ENCODE measurements around the gene PRR35.

Gene PRR35

DNA sequence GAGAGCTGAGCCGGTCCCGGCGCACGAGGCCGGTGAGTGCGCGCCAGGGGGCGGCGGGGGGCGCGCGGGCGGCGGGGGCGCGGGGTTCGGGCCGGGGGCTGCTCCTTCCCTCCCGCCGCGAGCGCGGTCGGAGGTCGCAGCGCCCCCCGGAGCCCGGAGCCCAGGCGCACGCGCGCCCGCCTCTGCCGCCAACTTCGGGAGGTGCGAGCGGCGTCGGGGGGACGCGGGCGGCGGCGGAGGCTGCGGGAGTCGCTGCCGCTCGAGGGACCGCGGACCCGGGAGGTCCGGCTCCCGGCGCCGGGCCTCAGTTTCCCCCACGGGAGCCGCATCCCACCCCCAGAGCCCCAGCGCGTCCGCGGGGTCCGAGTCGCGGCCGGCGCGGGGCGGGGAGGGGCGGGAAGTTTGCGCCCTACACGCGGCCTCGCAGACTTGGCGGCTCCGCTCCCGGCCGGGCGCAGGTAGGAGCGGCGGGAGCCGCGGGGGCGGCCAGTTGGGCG is at the start of gene PRR35:
Gene PRR35, plus strand, starts transcription at position 191 of the 497 bp plus-strand sequence. CDS start 2,901 bp downstream, outside the sequence.
- no peak for DNase-seq

DNA sequence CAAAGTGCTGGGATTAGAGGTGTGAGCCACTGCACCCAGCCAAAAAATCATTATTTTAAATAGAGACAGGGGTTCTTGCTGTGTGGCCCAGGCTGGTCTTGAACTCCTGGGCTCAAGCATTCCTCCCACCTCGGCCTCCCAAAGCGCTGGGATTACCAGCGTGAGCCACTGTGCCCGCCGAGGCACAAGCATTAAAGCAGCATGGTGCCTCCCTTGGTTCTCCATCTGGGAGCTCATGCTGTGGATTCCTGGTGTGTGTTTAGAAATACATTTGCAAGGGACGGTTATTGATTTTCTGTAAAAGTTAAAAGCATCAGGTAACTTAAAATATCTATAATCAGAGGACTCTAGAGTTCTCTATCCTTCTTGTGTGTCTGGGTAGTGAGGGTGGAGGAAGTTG is 47.4 kb upstream of the PRR35 start:
- no peak for DNase-seq

DNA sequence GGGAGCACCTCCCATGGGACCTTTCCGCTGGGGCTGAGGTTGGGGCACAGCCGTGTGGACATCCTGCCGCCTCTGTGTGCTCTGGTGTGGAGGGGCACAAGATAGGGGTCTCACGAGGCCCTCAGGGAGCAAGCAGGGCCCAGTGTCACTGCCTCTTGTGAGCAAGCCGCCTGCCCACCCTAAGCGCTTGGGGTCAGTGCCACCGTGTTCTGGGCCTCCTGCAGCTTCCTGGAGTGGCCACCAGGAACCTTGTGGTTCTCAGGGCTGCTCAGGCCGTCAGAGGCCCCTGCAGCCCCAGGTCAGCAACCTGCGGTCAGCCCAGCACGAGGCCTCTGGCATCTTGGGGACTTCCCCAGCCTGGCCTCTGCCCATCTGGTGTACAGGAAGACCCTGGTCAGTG is 46.2 kb upstream of the PRR35 start:
- DNase-seq = no peak

DNA sequence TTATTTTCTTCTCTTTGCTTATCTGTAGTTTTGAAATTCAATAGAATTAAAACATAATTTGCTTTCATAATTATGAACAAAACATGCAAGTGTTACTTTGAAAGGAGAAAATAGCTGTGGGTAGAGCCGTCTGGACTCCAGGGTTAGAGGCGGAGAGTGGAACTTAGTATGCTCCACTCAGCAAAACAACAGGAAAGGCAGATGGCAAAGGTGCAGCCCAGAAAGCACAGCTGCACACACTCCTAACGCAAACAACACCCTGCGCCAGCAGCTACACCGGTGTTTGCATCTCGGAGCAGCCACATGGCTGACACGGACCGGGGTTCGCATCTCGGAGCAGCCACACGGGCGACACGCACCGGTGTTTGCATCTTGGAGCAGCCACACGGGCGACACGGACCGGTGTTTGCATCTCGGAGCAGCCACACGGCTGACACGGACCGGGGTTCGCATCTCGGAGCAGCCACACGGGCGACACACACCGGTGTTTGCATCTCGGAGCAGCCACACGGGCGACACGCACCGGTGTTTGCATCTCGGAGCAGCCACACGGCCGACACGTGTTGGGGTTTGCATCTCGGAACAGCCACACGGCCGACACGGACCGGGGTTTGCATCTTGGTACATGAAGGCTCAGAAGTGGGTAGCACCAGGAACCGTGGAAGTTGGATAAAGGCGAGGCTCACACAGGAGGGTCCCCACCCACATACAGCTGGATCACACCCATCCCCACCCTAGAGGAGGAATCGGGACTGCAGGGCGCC is 44.8 kb upstream of the PRR35 start:
- DNase-seq = no peak

DNA sequence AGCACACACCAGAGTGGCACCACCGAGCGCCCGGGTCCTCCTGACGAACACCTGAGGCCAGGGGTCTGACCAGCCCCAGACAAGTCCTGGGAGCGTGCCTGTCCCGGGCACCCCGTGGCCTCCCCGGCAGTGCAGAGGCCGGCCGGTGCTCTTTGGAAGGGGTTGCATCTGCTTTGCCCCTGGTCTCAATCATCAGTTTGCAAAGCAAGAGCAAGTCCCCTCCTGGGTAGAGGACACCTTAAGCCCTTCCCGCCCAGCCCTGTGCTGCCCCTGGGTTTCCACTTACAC is 44.3 kb upstream of the PRR35 start:
- no peak for DNase-seq

DNA sequence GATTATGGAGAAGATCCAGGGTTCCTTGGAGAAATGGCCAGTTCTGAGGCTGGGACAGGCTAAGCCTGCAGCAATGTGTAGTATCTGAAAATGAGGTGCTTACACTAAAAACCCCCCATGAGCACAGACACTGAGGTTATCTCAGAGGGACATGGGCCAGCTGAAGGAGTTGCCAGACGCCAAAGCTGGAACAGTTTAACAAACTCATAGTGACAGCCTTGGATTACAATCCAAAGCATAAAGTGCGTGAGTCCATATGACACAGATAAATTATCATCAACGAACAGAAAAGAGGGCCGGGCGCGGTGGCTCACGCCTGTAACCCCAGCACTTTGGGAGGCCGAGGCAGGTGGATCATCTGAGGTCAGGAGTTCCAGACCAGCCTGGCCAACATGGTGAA is 43.9 kb upstream of the PRR35 start:
- DNase-seq = no peak

DNA sequence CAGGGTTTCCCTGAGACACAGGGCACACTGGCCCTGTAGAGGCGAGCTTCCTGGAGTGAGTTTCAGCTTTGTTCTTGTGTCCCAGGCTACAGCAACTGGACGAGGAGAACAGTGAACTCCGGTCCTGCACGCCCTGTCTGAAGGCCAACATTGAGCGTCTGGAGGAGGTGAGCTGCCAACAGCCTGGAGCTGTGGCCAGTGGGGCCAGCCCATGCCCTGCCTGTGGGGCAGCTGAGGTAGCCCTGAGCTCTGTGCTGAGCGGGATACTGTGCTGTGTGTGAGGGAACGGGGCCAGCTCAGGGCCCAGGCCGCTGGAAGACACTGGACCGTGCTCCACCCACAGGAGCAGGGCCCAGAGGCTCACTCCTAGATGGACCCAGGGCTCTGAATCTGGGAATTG is 41.3 kb upstream of the PRR35 start:
- DNase-seq = no peak

DNA sequence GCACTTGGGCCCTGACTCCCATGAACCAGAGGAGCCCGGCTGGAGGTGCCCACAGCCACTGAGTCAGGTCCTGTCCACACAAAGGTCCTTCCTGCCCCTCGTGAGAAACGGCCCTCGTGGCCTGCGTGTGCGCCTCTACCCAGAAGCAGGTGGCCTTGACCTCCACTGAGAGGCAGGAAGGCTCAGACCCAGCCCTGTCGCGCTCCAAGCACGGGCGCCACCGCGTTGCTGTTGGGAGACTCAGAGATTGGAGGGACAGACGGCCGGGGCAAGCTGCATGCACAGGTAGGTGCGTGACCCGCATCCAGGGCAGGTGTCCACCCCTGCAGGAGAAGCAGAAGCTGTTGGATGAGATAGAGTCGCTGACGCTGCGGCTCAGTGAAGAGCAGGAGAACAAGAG is 40.8 kb upstream of the PRR35 start:
- DNase-seq = no peak

DNA sequence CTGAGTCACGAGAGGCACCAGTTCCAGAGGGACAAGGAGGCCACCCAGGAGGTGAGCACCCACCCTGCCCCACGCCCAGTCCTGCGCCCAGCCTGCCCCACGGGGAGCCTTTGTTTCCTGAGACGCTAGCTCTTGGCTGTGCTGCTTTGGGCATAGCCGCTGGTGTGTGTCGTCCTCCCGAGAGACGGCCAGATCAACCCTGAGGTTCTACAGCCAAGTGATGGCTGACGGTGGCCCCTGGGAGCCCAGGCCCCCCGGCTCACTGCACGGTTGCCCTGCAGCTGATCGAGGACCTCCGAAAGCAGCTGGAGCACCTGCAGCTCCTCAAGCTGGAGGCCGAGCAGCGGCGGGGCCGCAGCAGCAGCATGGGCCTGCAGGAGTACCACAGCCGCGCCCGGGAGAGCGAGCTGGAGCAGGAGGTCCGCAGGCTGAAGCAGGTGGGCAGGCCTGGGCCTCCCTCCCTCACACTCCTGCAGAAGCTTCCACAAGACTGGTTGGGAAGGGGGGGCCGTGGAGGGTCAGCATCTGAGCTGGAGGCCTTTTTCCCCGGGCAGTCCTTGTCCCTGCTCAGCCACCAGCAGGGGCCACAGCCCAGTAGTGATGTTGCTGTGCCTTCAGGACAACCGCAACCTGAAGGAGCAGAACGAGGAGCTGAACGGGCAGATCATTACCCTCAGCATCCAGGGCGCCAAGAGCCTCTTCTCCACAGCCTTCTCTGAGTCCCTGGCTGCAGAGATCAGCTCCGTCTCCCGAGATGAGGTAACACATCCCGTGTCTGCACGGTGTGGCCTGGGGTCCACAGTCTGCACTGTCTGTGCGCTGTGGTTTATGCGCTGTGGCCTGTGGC is 40.1 kb upstream of the PRR35 start:
- DNase-seq = no peak

DNA sequence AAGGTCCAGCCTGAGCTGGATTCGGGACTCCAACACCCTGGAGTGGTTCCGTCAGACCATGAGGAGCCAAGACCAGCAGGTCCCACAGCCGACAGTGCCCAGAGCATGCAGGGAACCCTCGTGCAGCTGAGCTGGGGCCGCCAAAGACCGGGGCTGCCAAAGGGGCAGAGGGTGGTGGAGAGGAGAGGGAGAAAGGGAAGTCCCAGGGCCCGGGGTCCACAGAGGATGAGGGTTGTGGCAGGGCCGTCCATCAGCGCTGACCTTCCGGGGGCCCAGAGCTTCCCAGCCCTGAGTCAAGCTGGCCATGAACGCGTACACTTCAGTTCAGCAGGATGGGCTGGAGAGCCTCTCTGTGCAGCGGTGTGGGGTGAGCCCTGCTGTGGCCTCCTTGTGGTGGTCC is 39.3 kb upstream of the PRR35 start:
- DNase-seq = no peak

DNA sequence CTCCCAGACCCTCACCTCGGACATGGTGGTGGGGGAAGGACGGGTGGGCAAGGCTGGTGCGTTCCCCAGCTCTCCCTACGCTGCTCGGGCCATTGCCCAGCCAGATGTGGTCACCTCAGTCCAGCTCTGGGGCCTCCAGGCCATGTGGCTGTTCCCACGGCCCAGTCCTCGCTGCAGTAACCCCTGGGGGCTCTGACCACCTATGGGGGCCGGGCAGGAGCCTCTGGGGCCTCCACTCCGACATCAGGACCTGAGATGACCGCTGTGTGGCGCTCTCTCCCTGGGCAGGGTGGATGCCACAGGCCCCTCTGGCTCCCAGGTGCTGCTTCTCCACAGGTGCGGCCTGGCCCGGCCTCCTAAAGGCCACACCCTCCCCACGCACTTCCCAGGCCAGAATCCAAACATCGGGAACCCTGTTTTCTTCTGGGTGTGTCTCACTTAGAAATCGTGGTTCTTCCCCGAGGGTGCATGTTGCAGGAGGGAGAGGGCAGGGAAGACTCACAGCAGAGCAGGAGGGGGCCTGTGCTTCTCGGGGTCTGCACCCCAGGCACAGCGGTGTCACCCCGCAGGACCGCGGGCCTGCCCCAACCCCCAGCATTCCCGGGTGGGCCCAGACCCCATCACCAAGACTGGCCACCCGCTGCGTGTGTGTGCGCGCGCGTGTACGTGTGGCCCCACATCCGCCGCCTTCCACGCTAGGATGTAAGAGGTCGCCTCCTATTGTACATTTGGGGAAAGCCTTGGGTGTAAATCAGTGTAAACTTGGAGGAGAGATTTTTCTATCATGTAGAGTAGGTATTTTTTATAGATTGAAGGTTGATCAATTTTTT is 38.6 kb upstream of the PRR35 start:
- DNase-seq = peak; percentile 76

DNA sequence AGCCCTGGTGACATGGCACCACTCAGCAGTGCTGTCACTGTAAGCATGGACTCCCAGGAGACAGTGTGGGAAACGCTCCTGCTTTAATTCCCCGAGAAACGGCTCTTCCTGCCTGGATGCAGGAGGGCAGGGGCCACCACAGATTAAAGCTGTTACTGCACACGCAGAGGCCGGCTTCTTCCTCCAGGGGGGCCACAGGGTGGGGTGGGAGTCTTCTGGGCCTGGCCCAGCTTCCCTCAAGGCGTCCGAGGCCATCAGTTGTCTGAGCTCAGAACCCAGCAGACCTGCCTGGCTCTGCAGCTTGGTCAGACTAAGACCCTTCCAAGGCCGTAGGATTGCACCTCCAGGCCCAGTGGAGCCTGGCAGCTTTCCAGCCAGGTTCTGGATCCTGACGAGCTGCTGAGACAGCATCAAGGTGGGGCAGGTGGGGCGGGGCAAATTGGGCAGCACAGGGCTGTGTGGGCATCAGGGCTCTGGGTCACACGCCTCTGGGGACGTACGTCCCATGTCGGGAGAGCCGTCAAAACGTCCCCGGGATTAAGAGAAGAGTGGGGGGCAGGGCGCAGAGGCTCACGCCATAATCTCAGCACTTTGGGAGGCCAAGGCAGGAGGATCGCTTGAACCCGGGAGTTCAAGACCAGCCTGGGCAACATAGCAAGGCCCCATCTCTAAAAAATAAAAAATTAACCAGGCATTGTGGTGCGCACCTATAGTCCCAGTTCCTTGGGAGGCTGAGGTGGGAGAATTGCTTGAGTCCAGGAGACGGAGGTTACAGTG is 37.7 kb upstream of the PRR35 start:
- DNase-seq = peak; percentile 28

DNA sequence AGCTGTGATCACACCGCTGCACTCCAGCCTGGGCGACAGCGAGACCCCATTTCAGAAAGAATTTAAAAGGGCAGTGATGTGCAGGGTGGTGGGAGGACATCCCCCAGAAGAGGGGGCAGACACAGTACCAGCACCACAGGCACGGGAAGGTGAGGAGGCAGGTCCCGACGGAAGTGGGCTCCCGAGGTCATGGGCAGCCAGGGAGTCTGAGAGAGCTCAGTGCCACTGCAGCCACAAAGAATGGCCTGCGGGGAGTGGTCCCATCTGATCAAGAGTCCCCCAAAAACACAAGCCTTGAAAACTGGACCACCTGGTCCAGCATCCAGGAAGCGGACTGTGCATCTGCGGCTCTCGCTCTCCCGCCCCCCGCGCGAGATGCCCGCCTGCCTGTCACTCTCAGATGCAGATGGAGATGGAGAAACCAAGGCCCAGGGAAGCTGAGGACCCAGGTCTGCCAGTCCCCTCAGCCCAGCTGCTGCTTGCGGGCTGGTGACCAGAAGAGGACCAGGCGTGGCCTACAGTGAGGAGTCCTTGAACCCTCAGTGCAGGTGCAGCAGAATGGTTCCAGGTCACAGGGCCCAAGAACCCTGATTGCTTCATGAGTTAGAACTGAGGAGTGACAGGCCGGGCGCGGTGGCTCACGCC is 37.0 kb upstream of the PRR35 start:
- no peak for DNase-seq

DNA sequence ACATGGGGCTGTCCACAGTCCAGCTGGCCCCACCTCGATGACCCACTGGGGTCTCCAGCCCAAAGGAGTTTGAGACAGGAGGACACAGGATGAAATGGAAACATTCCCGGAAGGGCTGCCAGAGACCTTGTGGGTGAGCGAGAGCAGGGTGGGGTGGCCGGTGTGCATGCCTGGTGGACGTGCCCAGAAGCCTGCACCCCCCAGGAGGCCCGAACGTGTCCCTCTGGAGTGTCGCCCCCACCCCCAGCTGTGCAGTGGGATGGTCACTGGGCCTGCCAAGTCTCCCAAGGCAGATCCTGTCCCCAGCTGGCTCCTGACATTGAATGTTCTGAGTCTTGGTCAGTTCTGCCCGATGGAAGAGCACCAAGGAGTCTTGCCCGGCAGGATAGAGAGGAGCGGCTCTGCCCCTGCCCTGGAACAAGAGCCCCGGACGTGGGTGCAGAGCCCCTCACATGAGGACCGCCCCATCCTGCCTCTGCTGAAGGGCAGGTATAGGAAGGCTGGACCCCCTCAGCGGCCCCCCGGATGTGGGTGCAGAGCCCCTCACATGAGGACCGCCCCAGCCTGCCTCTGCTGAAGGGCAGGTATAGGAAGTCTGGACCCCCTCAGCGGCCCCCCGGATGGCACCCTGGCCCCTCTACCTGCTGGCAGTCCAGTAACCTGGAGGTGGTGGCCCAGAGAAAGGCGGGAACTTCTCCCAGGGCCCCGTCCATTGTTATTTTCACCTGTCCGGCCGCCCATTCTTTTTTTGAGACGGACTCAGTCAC is 35.7 kb upstream of the PRR35 start:
- DNase-seq = no peak

DNA sequence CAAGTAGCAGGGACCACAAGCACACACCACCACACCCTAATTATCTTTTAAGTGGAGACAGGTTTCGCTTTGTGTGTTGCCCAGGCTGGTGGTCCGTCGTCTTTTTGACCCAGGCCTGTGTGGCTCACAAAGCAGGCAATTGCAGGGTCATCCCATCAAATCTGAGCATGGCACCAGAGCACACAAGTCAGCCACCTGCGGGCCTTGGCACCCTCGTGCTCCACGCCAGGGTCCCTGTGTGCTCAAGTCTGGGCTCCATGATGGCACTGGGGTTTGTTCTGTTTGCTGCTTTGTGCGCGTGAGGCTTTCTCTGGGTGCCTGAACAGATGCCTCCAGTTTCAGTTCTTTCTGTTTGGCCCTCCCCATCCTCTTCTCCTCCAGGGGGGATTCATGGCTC is 35.1 kb upstream of the PRR35 start:
- DNase-seq = no peak

DNA sequence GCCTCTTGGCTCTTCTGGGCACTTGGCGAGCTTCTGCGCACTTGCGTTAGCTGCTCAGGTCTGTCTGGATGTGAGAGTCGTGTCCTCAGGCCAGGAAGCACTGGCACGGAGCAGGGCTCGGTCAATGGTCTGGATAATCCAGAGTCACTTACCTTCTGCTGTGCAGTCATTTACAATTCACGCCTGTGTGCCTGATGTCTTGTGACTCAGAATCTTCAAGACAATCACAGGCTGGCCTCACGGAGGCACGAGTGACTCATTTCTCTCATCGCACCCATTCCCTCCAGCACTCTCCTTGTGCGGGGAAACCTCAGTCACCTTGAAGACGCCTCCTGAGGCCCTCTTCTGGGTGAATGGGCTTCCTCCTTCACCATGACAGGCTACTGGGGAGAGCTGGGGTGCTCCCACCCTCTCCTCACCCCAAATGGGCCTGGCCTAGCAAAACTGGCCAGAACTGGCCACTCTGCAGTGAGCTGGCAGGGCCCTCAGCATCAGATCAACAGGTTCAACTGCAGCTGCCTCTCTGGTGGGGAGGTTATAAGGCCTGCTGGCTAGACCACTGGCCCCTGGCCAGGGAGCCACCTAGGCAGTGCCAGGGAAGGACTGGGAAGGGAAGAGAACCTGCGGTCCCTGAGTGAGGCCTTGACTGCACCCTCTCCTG is 34.5 kb upstream of the PRR35 start:
- peak; percentile 17 for DNase-seq

DNA sequence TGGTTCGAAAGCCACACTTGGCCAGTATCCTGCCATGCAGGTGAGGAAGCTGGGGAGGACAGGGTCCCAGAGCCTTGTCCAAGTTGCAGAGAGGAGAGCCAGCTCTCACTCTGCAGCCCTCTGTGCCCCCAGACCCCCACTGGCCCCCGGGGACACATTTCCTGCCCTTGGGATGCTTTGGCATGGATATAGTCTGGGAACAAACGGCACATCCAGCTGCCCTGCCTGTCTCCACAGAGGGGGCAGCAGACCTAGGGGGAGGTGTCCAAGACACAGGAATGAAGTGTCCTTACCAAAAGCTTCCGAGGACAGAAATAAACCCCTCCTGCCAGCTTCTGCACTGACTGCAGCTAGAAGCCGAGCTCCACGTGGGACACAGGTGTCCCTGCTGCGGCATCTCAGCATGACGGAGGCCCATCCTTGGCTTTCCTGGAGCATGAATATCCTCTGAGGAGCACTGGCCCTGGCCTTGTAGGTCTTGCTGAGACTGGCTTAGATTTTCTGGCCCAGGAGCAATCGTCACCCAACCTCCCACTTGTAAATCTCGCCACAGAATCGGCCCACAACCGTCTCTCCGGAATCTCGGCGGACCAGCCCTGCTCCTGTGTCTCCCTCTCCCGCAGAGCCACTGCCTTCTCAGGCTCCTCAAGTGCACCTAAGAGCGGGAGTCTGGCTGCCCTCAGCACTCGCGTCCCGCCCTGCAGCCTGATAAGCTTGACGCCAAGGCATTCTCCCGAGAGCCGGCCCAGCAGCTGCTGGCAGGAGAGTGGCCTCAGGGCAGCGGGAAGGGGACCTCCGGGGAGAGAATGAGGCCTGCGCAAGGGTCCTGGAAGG is 33.8 kb upstream of the PRR35 start:
- DNase-seq = peak; percentile 70

DNA sequence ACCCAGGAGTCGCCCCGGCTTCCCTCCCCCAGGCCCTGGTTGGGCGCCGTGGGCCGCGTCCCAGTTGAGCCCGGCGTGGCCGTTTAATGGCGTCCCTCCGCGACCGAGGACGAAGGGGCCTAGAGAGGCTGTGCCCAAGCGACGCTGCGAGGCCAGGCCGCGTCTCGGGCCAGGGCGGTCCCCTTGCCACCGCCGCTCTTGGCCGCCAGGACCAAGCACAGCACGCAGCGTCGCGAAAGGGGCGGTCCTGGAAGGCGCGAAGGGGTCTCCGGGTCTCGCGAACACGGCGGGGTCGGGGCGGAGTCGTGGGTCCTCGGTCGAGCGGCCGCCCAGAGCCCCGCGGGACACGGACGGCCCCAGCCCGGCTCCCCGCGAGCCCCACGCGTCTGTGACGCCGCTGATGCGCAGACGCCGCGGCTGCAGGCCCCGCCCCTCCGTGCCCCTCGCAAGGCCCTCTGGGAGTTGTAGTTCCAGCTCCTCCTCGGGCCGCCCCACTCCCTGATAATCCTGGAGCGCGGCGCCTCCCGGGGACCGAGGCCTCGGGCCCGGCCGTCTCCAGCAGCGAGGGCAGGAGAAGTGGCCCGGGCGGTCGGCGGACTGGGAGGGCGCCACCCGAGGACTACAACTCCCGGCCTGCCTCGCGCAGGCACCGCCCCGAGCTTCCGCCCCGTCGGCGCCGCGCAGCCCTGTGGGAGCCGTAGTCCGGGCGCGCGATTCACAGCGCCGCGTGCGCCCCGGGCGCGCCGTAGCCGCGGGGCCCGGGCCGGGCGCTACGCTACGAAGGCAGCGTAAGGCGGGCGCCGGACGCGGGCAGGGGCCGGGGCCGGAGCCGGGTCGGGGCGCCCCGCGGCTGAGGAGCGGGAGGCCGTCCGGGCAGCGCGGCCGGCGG is 32.9 kb upstream of the PRR35 start, which contains the start of gene CAPN15:
Gene CAPN15, plus strand, starts transcription at position 698 of the 889 bp plus-strand sequence. CDS start 19,127 bp downstream, outside the sequence.
- peak; percentile 91 for DNase-seq

All from DMS53 (cell line).